Measurements from ENCODE around the gene SMIM38.

- TF ChIP-seq CTCF (IDR thresholded peaks at IDR 0.05): no peak
- TF ChIP-seq EZH2 (IDR thresholded peaks at IDR 0.05; ENCODE audit: borderline replicate concordance, insufficient read depth, low read depth, low read length, poor library complexity, severe bottlenecking): no peak
These were observed 45.3 kb upstream of the SMIM38 start for GRCh38 chr11:69110451-69110850.

Measured in B cell (primary cell).